HepG2 (cell line): ENCODE data around the gene WNT3.

Experiments used
- ARNT ChIP-seq: fragments of 450-650 bp; IDR thresholded peaks from 2 replicates; pipeline ENCODE4 v1.6.1; 2017
- IRF2 ChIP-seq: IDR thresholded peaks from 2 replicates; pipeline ENCODE4 v1.6.1; 2018; ENCODE audit warnings: missing genetic modification reagents, missing compliant biosample characterization
- IRX3 ChIP-seq: sonication (generic); formaldehyde crosslinking; IDR thresholded peaks from 2 replicates; pipeline ENCODE4 v1.8.1; 2023; ENCODE audit warnings: mild to moderate bottlenecking, low read depth, missing genetic modification reagents, borderline replicate concordance
- JARID2 ChIP-seq: sonication (generic); formaldehyde crosslinking; IDR thresholded peaks from 2 replicates; pipeline ENCODE4 v1.8.1; 2023; ENCODE audit warnings: missing genetic modification reagents, inconsistent platforms; ENCODE audit not compliant: insufficient replicate concordance
- KLF13 ChIP-seq: sonication (generic); formaldehyde crosslinking; IDR thresholded peaks from 2 replicates; pipeline ENCODE4 v1.4.0; 2020; ENCODE audit warnings: mild to moderate bottlenecking, missing genetic modification reagents
- NPAS2 ChIP-seq: sonication (generic); formaldehyde crosslinking; IDR thresholded peaks from 2 replicates; pipeline ENCODE4 v1.8.0; 2022; ENCODE audit warnings: mild to moderate bottlenecking, missing genetic modification reagents, borderline replicate concordance
- PRPF4 ChIP-seq: fragments of 200-400 bp; formaldehyde crosslinking; IDR thresholded peaks from 2 replicates; pipeline ENCODE4 v1.6.1; 2016; ENCODE audit warnings: low read length, low read depth; ENCODE audit not compliant: poor library complexity, severe bottlenecking
- RBFOX2 ChIP-seq: fragments of 200-400 bp; formaldehyde crosslinking; IDR thresholded peaks from 2 replicates; pipeline ENCODE4 v1.6.1; 2017; ENCODE audit warnings: low read depth, mild to moderate bottlenecking, low read length
- RXRA ChIP-seq: sonication (generic); formaldehyde crosslinking; IDR thresholded peaks from 2 replicates; pipeline ENCODE4 v1.5.1; 2020; ENCODE audit warnings: missing genetic modification reagents
- TCF12 ChIP-seq, 2 experiments: fragments of 450-650 bp in 1 of 2; sonication (generic) in 1 of 2; formaldehyde crosslinking in 1 of 2; IDR thresholded peaks; 2 replicates each; pipeline versions ENCODE4 v1.6.1 to v1.8.0; 2017 to 2022; ENCODE audit warnings: antibody characterized with exemption in 1 of 2, mild to moderate bottlenecking in 1 of 2, missing genetic modification reagents in 1 of 2, moderate library complexity in 1 of 2
- XRCC5 ChIP-seq: fragments of 200-400 bp; formaldehyde crosslinking; optimal IDR thresholded peaks from 2 replicates; pipeline ENCODE3; 2017; ENCODE audit warnings: mild to moderate bottlenecking, low read length
- ZNF776 ChIP-seq: sonication (generic); formaldehyde crosslinking; IDR thresholded peaks from 2 replicates; pipeline ENCODE4 v1.4.0; 2020; ENCODE audit warnings: mild to moderate bottlenecking, missing genetic modification reagents
- TF ChIP-seq, protein P1 (sequence below): IDR thresholded peaks from 2 replicates; pipeline ENCODE4 v1.6.1; 2016; ENCODE audit warnings: mild to moderate bottlenecking, missing biosample characterization, missing genetic modification reagents
- TF ChIP-seq, protein P2 (sequence below): sonication (generic); formaldehyde crosslinking; IDR thresholded peaks from 2 replicates; pipeline ENCODE4 v1.5.0; 2020; ENCODE audit warnings: mild to moderate bottlenecking, missing genetic modification reagents, moderate library complexity

DNA sequence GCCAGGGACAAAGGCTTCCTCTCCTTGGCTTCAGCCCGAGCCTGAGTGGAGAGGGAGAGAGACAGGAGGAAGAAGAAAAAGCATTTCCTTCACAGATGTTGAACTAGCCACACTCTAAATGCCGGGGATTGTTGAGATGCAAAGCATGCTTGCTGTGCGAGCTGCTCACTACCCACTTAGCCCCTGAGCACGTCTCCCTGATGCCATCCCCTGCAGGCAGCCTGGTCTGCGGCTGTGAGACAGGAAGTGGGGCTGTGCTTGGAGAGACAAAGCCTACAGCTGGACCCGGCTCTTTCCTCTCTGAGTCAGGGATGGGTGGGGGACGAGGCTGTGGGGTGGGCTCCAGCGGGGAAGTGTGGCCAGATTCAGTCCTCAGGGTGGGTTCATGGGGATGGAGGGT is 46.6 kb upstream of the WNT3 start:
- TF ChIP-seq RXRA (CRISPR knock-in tag) (no peak), IRX3 (CRISPR knock-in tag) (no peak), RBFOX2 (no peak), JARID2 (CRISPR knock-in tag) (no peak), KLF13 (CRISPR knock-in tag) (no peak), TCF12 (IDR thresholded peaks at IDR 0.05) (no peak), TCF12 (CRISPR knock-in tag; IDR thresholded peaks at IDR 0.05) (no peak), PRPF4 (no peak), XRCC5 (no peak), ZNF776 (CRISPR knock-in tag) (no peak), IRF2 (CRISPR knock-in tag) (no peak), NPAS2 (CRISPR knock-in tag) (no peak), ARNT (no peak)
- TF ChIP-seq, protein P1, sequence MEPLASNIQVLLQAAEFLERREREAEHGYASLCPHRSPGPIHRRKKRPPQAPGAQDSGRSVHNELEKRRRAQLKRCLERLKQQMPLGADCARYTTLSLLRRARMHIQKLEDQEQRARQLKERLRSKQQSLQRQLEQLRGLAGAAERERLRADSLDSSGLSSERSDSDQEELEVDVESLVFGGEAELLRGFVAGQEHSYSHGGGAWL (CRISPR knock-in tag), result no peak
- TF ChIP-seq, protein P2, sequence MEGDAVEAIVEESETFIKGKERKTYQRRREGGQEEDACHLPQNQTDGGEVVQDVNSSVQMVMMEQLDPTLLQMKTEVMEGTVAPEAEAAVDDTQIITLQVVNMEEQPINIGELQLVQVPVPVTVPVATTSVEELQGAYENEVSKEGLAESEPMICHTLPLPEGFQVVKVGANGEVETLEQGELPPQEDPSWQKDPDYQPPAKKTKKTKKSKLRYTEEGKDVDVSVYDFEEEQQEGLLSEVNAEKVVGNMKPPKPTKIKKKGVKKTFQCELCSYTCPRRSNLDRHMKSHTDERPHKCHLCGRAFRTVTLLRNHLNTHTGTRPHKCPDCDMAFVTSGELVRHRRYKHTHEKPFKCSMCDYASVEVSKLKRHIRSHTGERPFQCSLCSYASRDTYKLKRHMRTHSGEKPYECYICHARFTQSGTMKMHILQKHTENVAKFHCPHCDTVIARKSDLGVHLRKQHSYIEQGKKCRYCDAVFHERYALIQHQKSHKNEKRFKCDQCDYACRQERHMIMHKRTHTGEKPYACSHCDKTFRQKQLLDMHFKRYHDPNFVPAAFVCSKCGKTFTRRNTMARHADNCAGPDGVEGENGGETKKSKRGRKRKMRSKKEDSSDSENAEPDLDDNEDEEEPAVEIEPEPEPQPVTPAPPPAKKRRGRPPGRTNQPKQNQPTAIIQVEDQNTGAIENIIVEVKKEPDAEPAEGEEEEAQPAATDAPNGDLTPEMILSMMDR (CRISPR knock-in tag), result no peak
